Activated T-cell treated with anti-CD3 and anti-CD28 coated beads, Interleukin-2, amount 50 U/mL, for 4 hours (primary cell): Measurements from ENCODE around the gene TTC22. TPM values are rescaled to one million over a fixed set of nuclear protein-coding genes. Genes with fewer than 3 reads are reported as not detected.

Experiments used
- ATAC-seq, 2 donors: fragments of 200-7000 bp; cut with Tn5 transposase; one replicate each; pipeline ENCODE4 v1.10.0; 2021
- DNase-seq: peaks from one replicate; pipeline ENCODE4 v3.0.0-alpha.2; 2020
- H3K27me3 Mint-ChIP-seq: one replicate; pipeline ENCODE4 v1.8.0; 2021; ENCODE audit warnings: low read depth, mixed read lengths
- H3K36me3 Mint-ChIP-seq: one replicate; pipeline ENCODE4 v1.8.0; 2022; ENCODE audit warnings: mixed read lengths; ENCODE audit not compliant: insufficient read depth
- H3K4me1 Mint-ChIP-seq: one replicate; pipeline ENCODE4 v1.8.0; 2021; ENCODE audit warnings: low read depth, mixed read lengths
- H3K4me3 Mint-ChIP-seq: one replicate; pipeline ENCODE4 v1.8.0; 2021; ENCODE audit warnings: mild to moderate bottlenecking, moderate library complexity, mixed read lengths
- H3K9me3 Mint-ChIP-seq: one replicate; pipeline ENCODE4 v1.8.0; 2021; ENCODE audit warnings: mixed read lengths
- total RNA-seq, 3 donors: library from RNA; stranded (reverse); gene quantifications; one replicate each; pipeline ENCODE4 v1.2.1, GENCODE V29; 2021

TTC22 gene
- total RNA-seq, 3 donors from 2014 or later, result 1.9 to 2.8 (median 2.0) TPM

- no peak overlapping the region for H3K4me3 Mint-ChIP-seq
- peaks cover 18% of the 10 kb centered on the region for H3K36me3 Mint-ChIP-seq
- H3K27me3 Mint-ChIP-seq, result no peaks in the 10 kb centered on the region
- no peaks in the 10 kb centered on the region for H3K9me3 Mint-ChIP-seq
- DNase-seq, result no peak
- H3K4me1 Mint-ChIP-seq, result no peaks in the 10 kb centered on the region
- no peak for ATAC-seq
Observed at GRCh38 chr1:54745274-54745673, 55.8 kb downstream of the TTC22 start.

- Mint-ChIP-seq H3K4me3 (no peak overlapping the region), H3K36me3 (peaks cover 22% of the 10 kb centered on the region), H3K9me3 (no peaks in the 10 kb centered on the region), H3K4me1 (no peaks in the 10 kb centered on the region), H3K27me3 (no peaks in the 10 kb centered on the region)
- DNase-seq (no peak), ATAC-seq (no peak)
Observed at GRCh38 chr1:54744696-54745095, 56.4 kb downstream of the TTC22 start.

GRCh38 chr1:54743416-54744226 lies 57.5 kb downstream of the TTC22 start:
- Mint-ChIP-seq H3K27me3 (no peaks in the 10 kb centered on the region), H3K9me3 (no peaks in the 10 kb centered on the region), H3K36me3 (peaks cover 25% of the 10 kb centered on the region), H3K4me3 (no peak overlapping the region), H3K4me1 (no peaks in the 10 kb centered on the region)
- peak in 1 of 2 donors; percentile 12 for ATAC-seq
- DNase-seq, result no peak

- peaks cover 35% of the 10 kb centered on the region for H3K36me3 Mint-ChIP-seq
- no peaks in the 10 kb centered on the region for H3K4me1 Mint-ChIP-seq
Observed at GRCh38 chr1:54742282-54742681, 58.8 kb downstream of the TTC22 start.

GRCh38 chr1:54741531-54741930 lies 59.6 kb downstream of the TTC22 start:
- no peaks in the 10 kb centered on the region for H3K27me3 Mint-ChIP-seq
- no peak overlapping the region for H3K4me3 Mint-ChIP-seq
- DNase-seq, result no peak
- no peak for ATAC-seq
- H3K36me3 Mint-ChIP-seq, result peaks cover 42% of the 10 kb centered on the region
- H3K4me1 Mint-ChIP-seq, result no peaks in the 10 kb centered on the region
- H3K9me3 Mint-ChIP-seq, result no peaks in the 10 kb centered on the region

More at GRCh38 chr1:54742282-54742681, 58.8 kb downstream of the TTC22 start:
- no peaks in the 10 kb centered on the region for H3K27me3 Mint-ChIP-seq
- no peaks in the 10 kb centered on the region for H3K9me3 Mint-ChIP-seq
- no peak for ATAC-seq
- no peak overlapping the region for H3K4me3 Mint-ChIP-seq
- DNase-seq, result no peak

GRCh38 chr1:54738244-54738643 lies 62.9 kb downstream of the TTC22 start:
- Mint-ChIP-seq H3K36me3 (peaks cover 49% of the 10 kb centered on the region), H3K4me3 (no peak overlapping the region), H3K4me1 (no peaks in the 10 kb centered on the region), H3K9me3 (no peaks in the 10 kb centered on the region), H3K27me3 (no peaks in the 10 kb centered on the region)
- ATAC-seq, result no peak
- no peak for DNase-seq

GRCh38 chr1:54736685-54737084 lies 64.4 kb downstream of the TTC22 start:
- Mint-ChIP-seq H3K9me3 (no peaks in the 10 kb centered on the region), H3K27me3 (no peaks in the 10 kb centered on the region), H3K4me3 (no peak overlapping the region), H3K36me3 (peaks cover 44% of the 10 kb centered on the region), H3K4me1 (no peaks in the 10 kb centered on the region)
- no peak for ATAC-seq
- no peak for DNase-seq

Other genes starting within 250 kb of the TTC22 start
- gene FAM151A, start 177.8 kb downstream of the TTC22 start, total RNA-seq, result not detected
- under 1 TPM in 1 of 3 donors, not detected in 2; 0.08 TPM for gene MROH7, start 159.5 kb downstream of the TTC22 start, total RNA-seq
- 10 to 100 TPM; 52.5 to 61.2 (median 59.6) TPM for gene TTC4, start 85.5 kb downstream of the TTC22 start, total RNA-seq
- 1 to 10 TPM; 5.5 to 7.9 (median 6.1) TPM for gene PARS2, start 36.8 kb downstream of the TTC22 start, total RNA-seq
- gene DHCR24, start 85.9 kb upstream of the TTC22 start, total RNA-seq, result 10 to 100 TPM; 53.0 to 70.5 (median 66.8) TPM
- under 1 TPM in 1 of 3 donors, not detected in 2; 0.24 TPM for gene TMEM61, start 179.3 kb upstream of the TTC22 start, total RNA-seq
- gene BSND, start 197.6 kb upstream of the TTC22 start, total RNA-seq, result not detected
- gene PCSK9, start 238.2 kb upstream of the TTC22 start, total RNA-seq, result under 1 TPM; 0.05 to 0.10 (median 0.08) TPM